Activated B cell treated with CpG ODN at 0.5 μM for 24 hours (primary cell): ENCODE measurements around the gene ANKRD63. TPM values are rescaled to one million over a fixed set of nuclear protein-coding genes. Genes with fewer than 3 reads are reported as not detected.

Experiments used
- ATAC-seq: fragments of 200-7000 bp; cut with Tn5 transposase; one replicate; pipeline ENCODE4 v1.10.0; 2021; ENCODE audit warnings: low read depth, mild to moderate bottlenecking, moderate library complexity
- CTCF ChIA-PET: fragments of 350-600 bp; sonication (Branson Sonifier 250); formaldehyde crosslinking; loops from one replicate; lab custom pipeline; 2021; ENCODE audit warnings: antibody characterized with exemption; lab: Charles Lee
- POLR2A ChIA-PET: fragments of 350-600 bp; sonication (Branson Sonifier 250); formaldehyde crosslinking; loops from one replicate; lab custom pipeline; 2021; ENCODE audit warnings: antibody characterized with exemption; lab: Charles Lee
- DNase-seq: peaks from one replicate; pipeline ENCODE4 v3.0.0; 2022
- H3K27ac Mint-ChIP-seq: one replicate; pipeline ENCODE4 v1.8.0; 2020; ENCODE audit warnings: mixed read lengths
- H3K27me3 Mint-ChIP-seq: one replicate; pipeline ENCODE4 v1.8.0; 2021; ENCODE audit warnings: mixed read lengths
- H3K36me3 Mint-ChIP-seq: one replicate; pipeline ENCODE4 v1.8.0; 2021; ENCODE audit warnings: low read depth, mixed read lengths
- H3K4me1 Mint-ChIP-seq: one replicate; pipeline ENCODE4 v1.8.0; 2021; ENCODE audit warnings: mixed read lengths
- H3K4me3 Mint-ChIP-seq: one replicate; pipeline ENCODE4 v1.8.0; 2020; ENCODE audit warnings: mild to moderate bottlenecking, mixed read lengths
- H3K9me3 Mint-ChIP-seq: one replicate; pipeline ENCODE4 v1.8.0; 2020; ENCODE audit warnings: mixed read lengths
- CTCF ChIP-seq: fragments of 200-600 bp; IDR thresholded peaks from one replicate; pipeline ENCODE4 v1.8.0; 2022; ENCODE audit warnings: antibody characterized with exemption, mild to moderate bottlenecking
- intact Hi-C: fragments of 100-400 bp; cut with micrococcal nuclease; formaldehyde crosslinking; loops from one replicate; pipeline ENCODE4 v1.15.1; 2024
- total RNA-seq: library from RNA; stranded (reverse); gene quantifications from 2 replicates; pipeline ENCODE4 v1.2.3, GENCODE V29; 2022

Gene ANKRD63
- total RNA-seq, 1 donor from 2014 or later, result not detected

GRCh38 chr15:40279437-40280141, 3.3 kb downstream of the ANKRD63 start:
- Mint-ChIP-seq H3K4me1 (peaks cover 29% of the 10 kb centered on the region), H3K27ac (no peak overlapping the region), H3K4me3 (peak overlapping the region; percentile 4)

GRCh38 chr15:40278026-40278425, 4.8 kb downstream of the ANKRD63 start:
- TF ChIP-seq CTCF, result no peak
- ChIA-PET CTCF (interaction anchor here (0.9 to 11.8 kb wide), 10 partner anchors 32 to 490 kb away, joined by 3 to 228 read pairs (median 26); partner anchors contain the start of genes INAFM2 and PLCB2), POLR2A (interaction anchor here (0.7 kb wide), 2 partner anchors 11 to 496 kb away, joined by 3 read pairs; partner anchors contain the start of gene FSIP1)
- Mint-ChIP-seq H3K36me3 (no peaks in the 10 kb centered on the region), H3K9me3 (no peaks in the 10 kb centered on the region), H3K27ac (no peak overlapping the region), H3K4me1 (peaks cover 28% of the 10 kb centered on the region), H3K27me3 (peaks cover 5% of the 10 kb centered on the region), H3K4me3 (no peak overlapping the region)
- intact Hi-C loops, result no loop called here
- no peak for ATAC-seq
- DNase-seq, result no peak

More at GRCh38 chr15:40279437-40280141, 3.3 kb downstream of the ANKRD63 start:
- Mint-ChIP-seq H3K36me3 (no peaks in the 10 kb centered on the region), H3K9me3 (no peaks in the 10 kb centered on the region), H3K27me3 (peaks cover 5% of the 10 kb centered on the region)
- POLR2A ChIA-PET, result interaction anchor here (0.6 to 1.6 kb wide), 9 partner anchors 29 to 142 kb away, joined by 3 to 7 read pairs (median 4); partner anchors contain the start of genes INAFM2, PAK6 and PLCB2
- DNase-seq, result peak; percentile 69
- ATAC-seq, result peak; percentile 23
- CTCF ChIA-PET, result interaction anchor here (0.5 to 11.8 kb wide), 46 partner anchors 8 to 596 kb away, joined by 3 to 228 read pairs (median 4); partner anchors contain the start of genes EIF2AK4, INAFM2, PAK6 and PLCB2
- peak; percentile 93 for TF ChIP-seq CTCF
- intact Hi-C loops, result loop anchor here (1.0 kb wide), 4 partner anchors 31 to 143 kb away; partner anchors contain the start of gene INAFM2

GRCh38 chr15:40277471-40277870, 5.4 kb downstream of the ANKRD63 start:
- H3K27me3 Mint-ChIP-seq, result peaks cover 5% of the 10 kb centered on the region
- ChIA-PET CTCF (interaction anchor here (0.9 to 11.8 kb wide), 8 partner anchors 32 to 390 kb away, joined by 3 to 228 read pairs (median 64); partner anchors contain the start of genes INAFM2 and PLCB2), POLR2A (interaction anchor here (0.7 kb wide), 2 partner anchors 11 to 495 kb away, joined by 3 read pairs; partner anchors contain the start of gene FSIP1)
- no peak overlapping the region for H3K27ac Mint-ChIP-seq
- TF ChIP-seq CTCF, result no peak
- H3K4me3 Mint-ChIP-seq, result peak overlapping the region; percentile 44
- no peak for DNase-seq
- intact Hi-C loops, result no loop called here
- ATAC-seq, result no peak
- H3K36me3 Mint-ChIP-seq, result no peaks in the 10 kb centered on the region
- no peaks in the 10 kb centered on the region for H3K9me3 Mint-ChIP-seq
- peaks cover 27% of the 10 kb centered on the region for H3K4me1 Mint-ChIP-seq

GRCh38 chr15:40276927-40277326, 5.9 kb downstream of the ANKRD63 start:
- Mint-ChIP-seq H3K4me1 (peaks cover 27% of the 10 kb centered on the region), H3K9me3 (no peaks in the 10 kb centered on the region), H3K27me3 (peaks cover 5% of the 10 kb centered on the region), H3K27ac (no peak overlapping the region), H3K36me3 (no peaks in the 10 kb centered on the region), H3K4me3 (no peak overlapping the region)
- TF ChIP-seq CTCF, result no peak
- intact Hi-C loops, result no loop called here
- POLR2A ChIA-PET, result interaction anchor here (0.9 kb wide), 1 partner anchor 31 kb away, joined by 3 read pairs; the partner anchor contains the start of gene PLCB2
- no peak for DNase-seq
- CTCF ChIA-PET, result interaction anchor here (0.9 to 11.8 kb wide), 6 partner anchors 33 to 389 kb away, joined by 3 to 228 read pairs (median 118); partner anchors contain the start of gene PLCB2
- no peak for ATAC-seq

- no peak for TF ChIP-seq CTCF
- H3K36me3 Mint-ChIP-seq, result no peaks in the 10 kb centered on the region
- intact Hi-C loops, result no loop called here
- H3K4me1 Mint-ChIP-seq, result peaks cover 27% of the 10 kb centered on the region
- H3K27ac Mint-ChIP-seq, result no peak overlapping the region
- H3K4me3 Mint-ChIP-seq, result no peak overlapping the region
- ChIA-PET POLR2A (interaction anchor here (0.9 to 2.4 kb wide), 2 partner anchors 32 to 169 kb away, joined by 3 to 8 read pairs; partner anchors contain the start of gene PLCB2), CTCF (interaction anchor here (1.3 to 11.8 kb wide), 8 partner anchors 34 to 388 kb away, joined by 3 to 228 read pairs (median 16); no protein-coding TSS in a partner anchor)
- no peaks in the 10 kb centered on the region for H3K9me3 Mint-ChIP-seq
- peaks cover 5% of the 10 kb centered on the region for H3K27me3 Mint-ChIP-seq
- no peak for ATAC-seq
- DNase-seq, result no peak
Measured at GRCh38 chr15:40275954-40276353, 6.9 kb downstream of the ANKRD63 start.
